GM12801 (cell line): Measurements from ENCODE around the gene FHIT.

Experiments
- CTCF ChIP-seq: IDR thresholded peaks from one replicate; pipeline ENCODE4 v1.5.1; 2011; ENCODE audit warnings: control low read depth; ENCODE audit not compliant: insufficient read length; ENCODE audit errors: extremely low read depth

FHIT gene

GRCh38 chr3:60754617-60755016 lies 496.6 kb downstream of the FHIT start:
- no peak for TF ChIP-seq CTCF

GRCh38 chr3:60752809-60753208 lies 498.4 kb downstream of the FHIT start:
- no peak for TF ChIP-seq CTCF

GRCh38 chr3:60746695-60747416 lies 504.4 kb downstream of the FHIT start:
- TF ChIP-seq CTCF = no peak

GRCh38 chr3:60746043-60746638 lies 505.1 kb downstream of the FHIT start:
- TF ChIP-seq CTCF = no peak

- no peak for TF ChIP-seq CTCF
Observed at GRCh38 chr3:60743631-60744164, 507.6 kb downstream of the FHIT start.

- no peak for TF ChIP-seq CTCF
Observed at GRCh38 chr3:60742606-60743145, 508.6 kb downstream of the FHIT start.

GRCh38 chr3:60737633-60738399 lies 513.4 kb downstream of the FHIT start:
- no peak for TF ChIP-seq CTCF
